MG63 (cell line): Measurements from ENCODE around the gene BHLHE40. TPM values are rescaled to one million over a fixed set of nuclear protein-coding genes. Genes with fewer than 3 reads are reported as not detected.
A peak's percentile ranks its signal among the peaks of the same experiment; 100 is the strongest.

Source experiments
- DNase-seq: peaks from one replicate; pipeline ENCODE4 v3.0.0-alpha.2; 2020
- H3K27me3 ChIP-seq: fragments of 250-450 bp; sonication (Bioruptor Pico); 2 replicates; pipeline ENCODE4 v1.5.1; 2020; ENCODE audit warnings: mild to moderate bottlenecking, moderate library complexity
- H3K36me3 ChIP-seq: fragments of 250-450 bp; sonication (Bioruptor Pico); 2 replicates; pipeline ENCODE4 v1.5.1; 2020; ENCODE audit warnings: mild to moderate bottlenecking, moderate library complexity
- H3K4me3 ChIP-seq: fragments of 250-450 bp; sonication (Bioruptor Pico); 2 replicates; pipeline ENCODE4 v1.5.1; 2020; ENCODE audit warnings: mild to moderate bottlenecking, moderate library complexity
- H3K9me3 ChIP-seq: fragments of 250-450 bp; sonication (Bioruptor Pico); 2 replicates; pipeline ENCODE4 v1.5.1; 2020; ENCODE audit warnings: mild to moderate bottlenecking, moderate library complexity
- total RNA-seq: library from RNA; depleted of rRNA; stranded (reverse); fragments of >200 nt; shearing (Covaris generic); gene quantifications from 2 replicates; pipeline ENCODE4 v1.2.3, GENCODE V29; 2014; ENCODE audit warnings: low replicate concordance; rRNA removed

Gene BHLHE40
- 2.6 TPM in 2 replicates for total RNA-seq

DNA sequence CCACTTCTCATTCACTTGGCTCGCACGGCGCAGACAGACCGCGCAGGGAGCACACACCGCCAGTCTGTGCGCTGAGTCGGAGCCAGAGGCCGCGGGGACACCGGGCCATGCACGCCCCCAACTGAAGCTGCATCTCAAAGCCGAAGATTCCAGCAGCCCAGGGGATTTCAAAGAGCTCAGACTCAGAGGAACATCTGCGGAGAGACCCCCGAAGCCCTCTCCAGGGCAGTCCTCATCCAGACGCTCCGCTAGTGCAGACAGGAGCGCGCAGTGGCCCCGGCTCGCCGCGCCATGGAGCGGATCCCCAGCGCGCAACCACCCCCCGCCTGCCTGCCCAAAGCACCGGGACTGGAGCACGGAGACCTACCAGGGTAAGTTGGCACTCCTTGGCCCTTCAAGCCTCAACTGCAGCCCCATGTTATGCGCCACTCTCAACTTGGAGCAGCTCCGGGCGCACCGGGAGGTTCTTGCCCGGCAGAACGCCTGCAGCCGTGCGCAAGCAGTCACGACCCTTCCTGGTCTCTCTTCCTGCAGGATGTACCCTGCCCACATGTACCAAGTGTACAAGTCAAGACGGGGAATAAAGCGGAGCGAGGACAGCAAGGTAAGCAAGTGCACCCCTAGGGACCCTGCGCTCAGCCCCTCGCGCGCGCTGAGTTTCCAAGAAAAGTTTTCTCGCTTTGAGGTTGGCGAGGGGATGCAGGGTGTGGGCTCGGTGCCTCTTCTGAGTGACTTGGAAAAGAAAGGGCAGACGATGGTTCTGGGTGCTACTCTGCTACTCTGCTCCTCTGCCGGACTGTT is at the start of gene BHLHE40:
BHLHE40 (plus strand) TSS at position 10 of the 801 bp plus-strand sequence; CDS start at position 292, 282 bp downstream.
- Histone ChIP-seq H3K9me3 (no peaks in the 10 kb centered on the region), H3K27me3 (no peaks in the 10 kb centered on the region), H3K4me3 (peak within 1 kb of the TSS; percentile 59), H3K36me3 (peaks cover 14% of the 10 kb centered on the region)
- DNase-seq = peak; percentile 22

DNA sequence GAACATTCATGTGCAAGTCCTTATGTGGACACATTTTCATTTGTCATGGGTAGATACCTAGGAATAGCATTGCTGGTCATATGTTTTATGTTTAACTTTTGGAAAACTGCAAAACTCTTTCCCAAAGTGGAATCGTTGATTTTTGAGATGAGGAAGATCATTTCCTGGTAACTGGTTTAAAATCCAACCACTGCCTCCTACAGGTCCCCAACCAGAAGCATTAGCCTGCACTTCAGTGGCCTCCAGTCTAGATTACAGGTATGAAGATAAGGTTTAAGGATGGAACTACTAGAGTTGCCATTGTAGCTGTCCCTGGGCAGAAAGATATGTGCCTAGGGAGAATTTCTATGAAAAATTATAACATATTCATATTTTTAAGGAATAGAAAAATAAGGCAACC is 48.7 kb upstream of the BHLHE40 start:
- Histone ChIP-seq H3K9me3 (no peaks in the 10 kb centered on the region), H3K27me3 (no peaks in the 10 kb centered on the region), H3K4me3 (no peak overlapping the region), H3K36me3 (no peaks in the 10 kb centered on the region)
- DNase-seq = no peak

DNA sequence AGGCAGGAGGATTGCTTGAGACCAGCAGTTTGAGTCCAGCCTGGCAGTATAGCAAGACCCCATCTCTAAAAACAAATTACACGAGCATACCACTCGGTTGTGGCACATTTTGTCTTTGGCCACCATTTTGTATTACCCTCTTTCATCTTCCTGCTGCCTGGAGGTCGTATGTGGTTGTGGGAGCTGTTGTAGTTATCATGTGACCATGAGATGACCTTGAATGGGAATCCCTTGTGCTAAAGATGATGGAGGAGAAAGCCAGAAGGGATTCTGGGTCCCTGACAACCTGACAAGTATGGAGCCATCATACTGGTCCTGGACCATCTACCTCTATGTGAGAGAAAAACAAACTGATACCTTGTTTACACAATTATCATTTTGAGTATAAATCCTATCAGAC is 45.2 kb upstream of the BHLHE40 start:
- no peak overlapping the region for H3K4me3 ChIP-seq
- no peaks in the 10 kb centered on the region for H3K27me3 ChIP-seq
- no peak for DNase-seq
- H3K36me3 ChIP-seq = no peaks in the 10 kb centered on the region
- H3K9me3 ChIP-seq = no peaks in the 10 kb centered on the region

DNA sequence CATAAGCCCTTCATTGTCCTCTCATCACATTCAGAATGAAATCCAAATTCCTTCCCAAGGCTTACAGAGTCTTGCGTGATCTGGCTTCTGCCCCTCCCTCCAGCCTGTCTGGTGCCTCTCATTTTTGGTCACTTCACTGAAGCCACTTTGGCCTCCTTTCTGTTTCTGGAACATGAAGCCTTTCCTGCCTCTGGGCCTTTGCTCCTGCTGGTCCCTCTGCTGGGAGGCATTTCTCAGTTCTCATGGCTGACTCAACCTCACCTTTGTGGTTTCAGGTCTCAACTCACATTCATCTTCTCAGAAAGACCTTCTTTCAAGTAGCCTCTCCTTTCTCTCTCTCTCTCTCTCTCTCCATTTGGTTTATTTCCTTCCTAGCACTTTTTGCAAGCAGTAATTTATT is 43.9 kb upstream of the BHLHE40 start:
- H3K9me3 ChIP-seq = no peaks in the 10 kb centered on the region
- no peak for DNase-seq
- no peaks in the 10 kb centered on the region for H3K36me3 ChIP-seq
- H3K4me3 ChIP-seq = no peak overlapping the region
- no peaks in the 10 kb centered on the region for H3K27me3 ChIP-seq

DNA sequence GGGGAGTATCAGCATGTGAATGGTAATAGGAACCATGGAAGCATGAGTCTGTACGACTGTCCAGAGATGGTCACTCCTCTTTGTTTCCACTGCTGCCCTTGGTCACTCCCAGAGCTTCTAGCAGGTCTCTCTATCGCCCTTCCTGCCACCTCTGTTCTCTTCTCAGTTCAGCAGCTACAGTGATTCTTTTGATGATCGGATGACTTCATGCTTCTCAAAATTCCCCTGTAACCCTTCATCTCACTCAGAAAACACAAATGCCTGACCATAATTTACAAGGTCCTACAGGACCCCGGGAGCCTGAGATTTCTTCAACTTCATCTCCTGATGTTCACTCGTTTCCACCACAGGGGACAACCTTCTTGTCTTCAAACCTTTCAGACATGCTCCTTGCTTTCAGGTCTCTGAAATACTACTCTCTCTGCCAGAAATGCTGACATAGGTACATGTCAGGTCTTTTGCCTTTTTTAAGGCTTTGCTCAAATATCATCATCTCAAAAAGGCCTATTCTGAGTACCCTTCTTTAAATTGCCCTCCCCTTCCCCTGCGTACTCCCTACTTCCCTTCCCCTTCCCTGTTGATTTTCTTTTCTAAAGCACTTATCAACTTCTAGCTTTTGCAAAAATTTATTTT is 42.1 kb upstream of the BHLHE40 start:
- no peak for DNase-seq
- no peaks in the 10 kb centered on the region for H3K27me3 ChIP-seq
- H3K4me3 ChIP-seq = no peak overlapping the region
- no peaks in the 10 kb centered on the region for H3K9me3 ChIP-seq
- no peaks in the 10 kb centered on the region for H3K36me3 ChIP-seq

DNA sequence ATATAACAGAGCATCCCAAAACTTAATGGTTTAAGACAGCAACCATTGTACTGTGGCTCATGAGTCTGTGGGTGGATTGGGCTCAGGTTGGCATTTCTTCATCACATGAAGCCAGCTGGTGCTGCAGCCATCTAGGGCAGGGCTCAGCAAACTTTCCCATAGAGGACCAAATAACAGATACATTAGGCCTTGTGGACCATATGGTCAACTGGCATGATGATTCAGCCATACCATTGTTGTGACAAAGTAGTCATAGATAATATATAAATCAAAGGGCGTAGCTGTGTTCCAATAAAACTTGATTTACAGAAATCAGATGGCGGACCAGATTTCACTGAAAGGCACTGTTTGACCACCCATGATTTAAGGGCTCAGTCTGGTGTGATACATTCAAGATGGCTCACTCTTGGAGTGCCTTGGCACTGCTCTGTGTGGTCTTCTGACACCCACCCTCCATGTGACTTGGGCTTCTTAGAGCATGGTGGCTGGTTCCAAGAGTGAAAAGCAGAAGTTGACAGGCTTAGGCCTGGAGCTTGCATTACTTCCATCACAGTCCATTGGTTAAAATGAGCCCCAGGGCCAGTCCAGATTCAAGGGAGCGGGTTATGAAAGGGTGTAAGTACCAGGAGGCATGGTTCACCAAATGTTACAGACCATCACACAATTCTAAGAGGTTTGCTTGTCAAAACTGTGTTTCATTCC is 40.8 kb upstream of the BHLHE40 start:
- no peaks in the 10 kb centered on the region for H3K36me3 ChIP-seq
- no peak for DNase-seq

DNA sequence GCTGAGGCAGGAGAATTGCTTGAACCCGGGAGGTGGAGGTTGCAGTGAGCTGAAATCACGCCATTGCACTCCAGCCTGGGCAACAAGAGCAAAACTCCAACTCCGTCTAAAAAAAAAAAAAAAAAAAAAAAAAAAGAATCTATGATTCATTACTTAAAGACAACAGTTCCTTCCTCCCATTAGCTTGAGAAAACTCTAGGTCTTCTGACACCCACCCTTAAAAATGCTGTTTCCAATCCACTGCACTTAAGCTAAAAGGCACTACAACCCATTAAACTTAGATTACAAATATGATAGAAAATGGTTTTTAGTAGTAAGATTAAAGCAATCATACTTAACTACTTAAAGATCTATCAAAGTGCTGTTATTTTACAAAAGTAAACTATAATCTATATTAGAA is 40.0 kb upstream of the BHLHE40 start:
- no peak overlapping the region for H3K4me3 ChIP-seq
- no peaks in the 10 kb centered on the region for H3K36me3 ChIP-seq
- no peak for DNase-seq
- no peaks in the 10 kb centered on the region for H3K9me3 ChIP-seq
- no peaks in the 10 kb centered on the region for H3K27me3 ChIP-seq

More for the DNA sequence above, 40.8 kb upstream of the BHLHE40 start:
- H3K9me3 ChIP-seq = no peaks in the 10 kb centered on the region
- no peak overlapping the region for H3K4me3 ChIP-seq
- H3K27me3 ChIP-seq = no peaks in the 10 kb centered on the region

DNA sequence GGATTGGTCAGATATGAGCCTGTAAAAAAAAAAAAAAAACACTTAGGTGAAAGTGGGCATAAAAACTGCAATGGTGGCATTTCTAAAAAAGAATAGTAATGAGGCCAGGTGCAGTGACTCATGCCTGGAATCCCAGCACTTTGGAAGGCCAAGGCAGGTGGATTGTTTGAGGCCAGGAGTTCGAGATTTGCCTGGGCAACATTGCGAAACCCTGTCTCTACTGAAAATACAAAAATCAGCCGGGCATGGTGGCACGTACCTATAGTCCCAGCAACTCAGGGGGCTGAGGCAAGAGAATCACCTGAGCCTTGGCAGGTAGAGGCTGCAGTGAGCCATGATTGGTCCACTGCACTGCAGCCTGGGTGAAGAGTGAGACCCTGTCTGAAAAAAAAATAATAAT is 38.3 kb upstream of the BHLHE40 start:
- H3K36me3 ChIP-seq = no peaks in the 10 kb centered on the region
- H3K27me3 ChIP-seq = no peaks in the 10 kb centered on the region
- no peaks in the 10 kb centered on the region for H3K9me3 ChIP-seq
- no peak for DNase-seq
- no peak overlapping the region for H3K4me3 ChIP-seq

DNA sequence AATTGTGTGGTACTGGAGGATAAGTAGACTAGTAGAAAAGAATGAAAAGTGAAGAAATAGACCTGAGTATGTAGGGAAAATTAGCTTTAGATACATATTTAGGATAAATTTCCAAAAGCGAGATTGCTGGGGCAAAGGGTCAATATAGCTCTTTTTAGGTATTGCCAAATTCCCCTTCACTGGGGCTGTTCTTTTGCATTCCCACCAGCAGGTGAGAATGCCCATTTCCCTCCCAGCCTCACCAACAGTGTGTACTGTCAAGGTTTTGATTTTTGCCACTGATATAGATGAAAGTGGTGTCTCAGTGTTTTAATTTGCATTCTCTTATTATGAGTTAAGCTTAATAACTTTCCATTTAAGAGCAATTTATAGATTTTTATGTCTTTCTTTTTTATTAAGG is 35.7 kb upstream of the BHLHE40 start:
- H3K36me3 ChIP-seq = no peaks in the 10 kb centered on the region
- H3K27me3 ChIP-seq = no peaks in the 10 kb centered on the region
- H3K4me3 ChIP-seq = no peak overlapping the region
- no peak for DNase-seq
- no peaks in the 10 kb centered on the region for H3K9me3 ChIP-seq

DNA sequence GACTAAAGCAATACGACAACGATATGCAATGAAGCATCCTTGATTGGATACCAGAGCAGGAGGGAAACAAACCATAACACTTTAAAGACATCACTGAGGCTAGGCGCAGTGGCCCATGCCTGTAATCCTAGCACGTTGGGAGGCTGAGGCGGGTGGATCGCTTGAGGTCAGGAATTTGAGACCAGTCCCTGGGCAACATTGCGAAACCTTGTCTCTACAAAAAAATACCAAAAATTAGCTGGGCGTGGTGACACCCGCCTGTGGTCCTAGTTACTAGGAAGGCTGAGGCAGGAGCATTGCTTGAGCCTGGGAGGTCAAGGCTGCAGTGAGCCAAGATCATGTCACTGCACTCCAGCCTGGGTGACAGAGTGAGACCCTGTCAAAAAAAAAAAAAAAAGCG is 33.9 kb upstream of the BHLHE40 start:
- H3K36me3 ChIP-seq = no peaks in the 10 kb centered on the region
- no peaks in the 10 kb centered on the region for H3K9me3 ChIP-seq
- DNase-seq = no peak
- H3K27me3 ChIP-seq = no peaks in the 10 kb centered on the region
- no peak overlapping the region for H3K4me3 ChIP-seq

DNA sequence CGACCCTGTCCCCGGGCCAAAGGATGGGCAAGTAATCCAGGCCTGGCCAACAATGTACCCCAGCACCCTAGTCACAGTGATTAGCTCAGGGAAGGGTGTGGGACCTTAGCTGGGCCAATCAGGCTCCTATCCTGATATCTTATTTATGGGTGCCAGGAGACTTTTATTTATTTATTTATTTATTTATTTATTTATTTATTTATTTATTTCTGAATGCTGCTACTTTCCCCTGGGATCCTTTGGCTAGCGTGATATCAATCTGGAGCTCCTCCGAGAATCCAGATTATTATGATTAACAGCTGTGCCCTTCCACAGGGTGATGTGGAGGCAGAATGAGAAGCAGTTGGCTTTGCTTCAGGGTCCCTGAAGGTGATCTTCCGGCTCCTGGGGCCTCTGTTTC is 32.2 kb upstream of the BHLHE40 start:
- H3K36me3 ChIP-seq = no peaks in the 10 kb centered on the region

DNA sequence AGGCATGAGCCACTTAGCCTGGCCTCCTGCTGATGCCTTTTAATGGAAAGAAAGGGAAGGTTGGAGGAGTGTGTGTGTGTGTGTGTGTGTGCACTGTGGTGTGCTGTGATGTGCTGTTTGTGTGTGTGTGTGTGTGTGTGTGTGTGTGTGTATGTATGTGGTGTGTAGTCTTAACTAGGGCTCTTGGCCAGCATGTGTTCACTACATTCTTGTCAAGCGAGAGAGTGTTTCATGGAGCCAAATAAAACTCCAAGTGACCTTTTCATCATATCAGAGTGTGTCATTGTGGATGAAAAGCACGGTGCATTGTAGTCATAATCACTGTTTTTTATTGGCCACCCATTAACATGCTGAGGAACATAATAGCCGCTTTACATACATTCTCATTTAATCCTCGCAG is 30.8 kb upstream of the BHLHE40 start:
- Histone ChIP-seq H3K27me3 (no peaks in the 10 kb centered on the region), H3K36me3 (no peaks in the 10 kb centered on the region), H3K4me3 (no peak overlapping the region), H3K9me3 (no peaks in the 10 kb centered on the region)
- DNase-seq = no peak

More for the DNA sequence above, 32.2 kb upstream of the BHLHE40 start:
- H3K27me3 ChIP-seq = no peaks in the 10 kb centered on the region
- H3K9me3 ChIP-seq = no peaks in the 10 kb centered on the region
- DNase-seq = no peak
- no peak overlapping the region for H3K4me3 ChIP-seq

DNA sequence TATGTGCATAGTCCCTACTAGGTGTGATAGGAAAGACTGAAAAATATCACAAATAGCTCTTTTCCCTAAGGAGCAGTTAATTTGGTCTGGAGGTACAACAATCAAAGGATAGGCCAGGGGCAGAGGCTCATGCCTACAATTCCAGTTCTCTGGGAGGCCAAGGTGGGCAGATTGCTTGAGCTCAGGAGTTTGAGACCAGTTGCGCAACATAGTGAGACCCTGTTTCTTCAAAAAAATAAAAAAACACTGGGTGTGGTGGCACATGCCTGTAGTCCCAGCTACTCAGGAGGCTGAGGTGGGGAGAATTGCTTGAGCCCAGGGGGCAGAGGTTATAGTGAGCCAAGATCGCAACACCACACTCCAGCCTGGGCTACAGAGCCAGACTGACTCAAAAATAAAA is 30.2 kb upstream of the BHLHE40 start:
- H3K27me3 ChIP-seq = no peaks in the 10 kb centered on the region
- no peaks in the 10 kb centered on the region for H3K9me3 ChIP-seq
- DNase-seq = no peak
- H3K4me3 ChIP-seq = no peak overlapping the region
- H3K36me3 ChIP-seq = no peaks in the 10 kb centered on the region

DNA sequence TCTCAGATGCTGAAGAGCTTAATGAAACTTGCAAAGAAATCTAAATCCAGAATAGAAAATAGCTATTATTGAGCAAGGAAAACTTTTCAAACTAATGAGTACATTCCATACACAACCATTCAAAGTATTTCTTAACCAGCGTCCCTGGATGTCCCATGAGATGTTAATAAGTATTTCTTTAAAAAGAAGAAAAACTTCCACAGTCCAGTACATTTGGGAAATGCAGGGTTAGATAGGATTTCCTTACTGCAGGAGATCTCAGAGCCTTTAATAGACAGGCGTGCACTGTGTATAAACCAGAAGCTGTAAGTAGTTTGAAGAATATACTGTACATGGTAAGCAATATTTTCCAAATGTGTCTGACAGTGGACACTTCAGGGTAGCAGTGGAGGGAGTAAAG is 29.6 kb upstream of the BHLHE40 start:
- no peak for DNase-seq
- Histone ChIP-seq H3K36me3 (no peaks in the 10 kb centered on the region), H3K27me3 (no peaks in the 10 kb centered on the region), H3K4me3 (no peak overlapping the region), H3K9me3 (no peaks in the 10 kb centered on the region)

DNA sequence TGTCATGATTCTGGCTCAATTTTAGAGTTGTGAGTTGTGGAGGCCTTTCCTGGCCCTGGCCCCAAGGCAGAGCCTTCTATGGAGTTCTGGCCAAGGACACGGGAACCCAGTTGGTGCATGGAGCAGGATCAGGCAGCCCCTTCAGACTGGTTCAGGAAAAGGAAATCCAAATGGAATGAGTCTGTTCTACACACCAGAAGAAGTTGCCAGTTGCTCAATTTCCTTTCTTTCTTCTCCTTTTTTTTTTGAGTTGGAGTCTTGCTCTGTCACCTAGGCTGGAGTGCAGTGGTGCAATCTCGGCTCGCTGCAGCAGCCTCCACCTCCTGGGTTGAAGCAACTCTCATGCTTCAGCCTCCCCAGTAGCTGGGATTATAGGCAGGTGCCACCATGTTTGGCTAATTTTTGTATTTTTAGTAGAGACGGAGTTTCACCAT is 28.9 kb upstream of the BHLHE40 start:
- Histone ChIP-seq H3K4me3 (no peak overlapping the region), H3K27me3 (no peaks in the 10 kb centered on the region), H3K9me3 (no peaks in the 10 kb centered on the region), H3K36me3 (no peaks in the 10 kb centered on the region)
- no peak for DNase-seq

DNA sequence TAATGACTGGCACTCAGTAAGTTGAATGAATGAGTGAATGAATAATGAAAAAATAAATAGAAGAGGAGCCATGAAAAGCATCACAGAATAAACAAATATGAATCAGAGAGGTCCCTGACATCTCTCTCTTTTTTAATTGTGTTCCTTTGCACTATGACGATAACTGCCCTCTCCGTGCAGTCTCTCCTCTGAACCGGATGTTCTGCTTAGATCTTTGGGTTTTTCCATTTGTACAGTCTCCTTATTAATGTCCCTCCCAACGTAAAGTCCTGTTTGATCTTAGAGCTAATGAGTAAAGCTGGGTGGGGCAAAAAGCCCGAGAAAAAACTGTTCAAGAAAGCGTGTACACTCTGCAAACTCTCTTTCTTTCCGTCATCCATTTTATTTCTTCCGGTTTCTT is 28.3 kb upstream of the BHLHE40 start:
- no peaks in the 10 kb centered on the region for H3K9me3 ChIP-seq
- no peak overlapping the region for H3K4me3 ChIP-seq
- H3K27me3 ChIP-seq = no peaks in the 10 kb centered on the region
- DNase-seq = no peak
- no peaks in the 10 kb centered on the region for H3K36me3 ChIP-seq

DNA sequence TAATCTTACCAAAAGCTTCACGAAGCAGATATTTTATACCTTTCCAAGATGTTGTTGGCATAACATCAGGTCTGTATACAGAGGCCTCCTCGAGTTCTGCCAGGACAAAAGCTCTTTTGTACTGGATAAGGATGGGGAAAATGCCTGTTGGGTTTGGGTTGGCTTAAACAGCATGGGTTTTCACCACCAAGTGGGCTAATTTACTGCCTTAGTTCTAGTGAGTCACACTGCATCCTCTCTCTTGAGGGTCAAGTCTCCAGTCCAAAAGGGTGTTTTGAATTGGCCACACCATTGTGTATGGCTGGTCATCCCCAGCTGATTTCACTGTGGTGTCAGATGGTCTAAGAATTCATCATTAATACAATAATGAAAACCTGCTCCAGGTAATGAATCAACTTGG is 26.1 kb upstream of the BHLHE40 start:
- DNase-seq = no peak
- Histone ChIP-seq H3K27me3 (no peaks in the 10 kb centered on the region), H3K4me3 (no peak overlapping the region), H3K36me3 (no peaks in the 10 kb centered on the region), H3K9me3 (no peaks in the 10 kb centered on the region)
